Measurements from ENCODE around the gene SNRPB2. TPM values are rescaled to one million over a fixed set of nuclear protein-coding genes. Genes with fewer than 3 reads are reported as not detected.

SNRPB2 gene
- total and polyA plus RNA-seq, 9 of the 15 experiments (the other 6 are each of a cell fraction or from before 2014, with no cell fraction given), result 40.0 to 131 (median 89.4) TPM

- H3K4me3 ChIP-seq, result no peak overlapping the region
- no peaks in the 10 kb centered on the region for H3K36me3 ChIP-seq (ENCODE audit: control insufficient read depth, insufficient read depth, low read length)
- WGBS (ENCODE audit: insufficient coverage, low coverage, missing lambda C conversion rate), result 0% methylated on average over 1 of the region's 1 CpG
- H3K27me3 ChIP-seq (ENCODE audit: control insufficient read depth in 2 of 2, insufficient read depth in 2 of 2, low read length in 2 of 2), result no peaks in the 10 kb centered on the region
- DNase-seq (ENCODE audit: extremely low read depth in 1 of 4, low spot score in 3 of 4) (no peak), ATAC-seq (no peak), FAIRE-seq (no peak)
- H3K4me1 ChIP-seq (replicated peaks in 1 of 2; ENCODE audit: control insufficient read depth in 2 of 2, insufficient read depth in 2 of 2, low read length in 2 of 2), result no peaks in the 10 kb centered on the region
- ChIA-PET POLR2A (interaction anchor here (1.1 kb wide), 1 partner anchor 9 kb away, joined by 3 read pairs; no protein-coding TSS in a partner anchor), CTCF (ENCODE audit: low intra/inter-chr PET ratio) (no interaction called here)
- no TSS peak for BruUV-seq (replicated peaks)
- no peak overlapping the region for H3K4me2 ChIP-seq (ENCODE audit: insufficient read depth, low read length)
- no peak overlapping the region for H3K9ac ChIP-seq (ENCODE audit: insufficient read depth in 1 of 2, low read depth in 2 of 2, low read length in 2 of 2)
- no peaks in the 10 kb centered on the region for H4K20me1 ChIP-seq (replicated peaks; ENCODE audit: control insufficient read depth, insufficient read depth, low read length)
- no peak overlapping the region for H2AFZ ChIP-seq (ENCODE audit: low read depth, low read length)
- no peaks in the 10 kb centered on the region for H3K79me2 ChIP-seq (ENCODE audit: control insufficient read depth, insufficient read depth, low read length)
- intact Hi-C loops (cut with micrococcal nuclease), result loop anchor here (5.0 kb wide), 1 partner anchor 242 kb away; no protein-coding TSS in a partner anchor
- no peaks in the 10 kb centered on the region for H3K9me1 ChIP-seq (ENCODE audit: control insufficient read depth, insufficient read depth, low read length)
- in situ Hi-C loops (cut with MboI), result loop anchor here (25.0 kb wide), 1 partner anchor 1047 kb away; no protein-coding TSS in a partner anchor
- H3K27ac ChIP-seq (ENCODE audit: extremely low read depth, low read depth, low read length), result no peak overlapping the region
- no peaks in the 10 kb centered on the region for H3K9me3 ChIP-seq (replicated peaks; ENCODE audit: control insufficient read depth, insufficient read depth, low read depth, low read length)
- TF ChIP-seq NFIC (IDR thresholded peaks at IDR 0.05), result no peak
- no peak for TF ChIP-seq MAFF (IDR thresholded peaks at IDR 0.05; ENCODE audit: low read length)
- no peak for TF ChIP-seq PHF21A (IDR thresholded peaks at IDR 0.05; ENCODE audit: borderline replicate concordance, low read depth)
- TF ChIP-seq, protein P1, sequence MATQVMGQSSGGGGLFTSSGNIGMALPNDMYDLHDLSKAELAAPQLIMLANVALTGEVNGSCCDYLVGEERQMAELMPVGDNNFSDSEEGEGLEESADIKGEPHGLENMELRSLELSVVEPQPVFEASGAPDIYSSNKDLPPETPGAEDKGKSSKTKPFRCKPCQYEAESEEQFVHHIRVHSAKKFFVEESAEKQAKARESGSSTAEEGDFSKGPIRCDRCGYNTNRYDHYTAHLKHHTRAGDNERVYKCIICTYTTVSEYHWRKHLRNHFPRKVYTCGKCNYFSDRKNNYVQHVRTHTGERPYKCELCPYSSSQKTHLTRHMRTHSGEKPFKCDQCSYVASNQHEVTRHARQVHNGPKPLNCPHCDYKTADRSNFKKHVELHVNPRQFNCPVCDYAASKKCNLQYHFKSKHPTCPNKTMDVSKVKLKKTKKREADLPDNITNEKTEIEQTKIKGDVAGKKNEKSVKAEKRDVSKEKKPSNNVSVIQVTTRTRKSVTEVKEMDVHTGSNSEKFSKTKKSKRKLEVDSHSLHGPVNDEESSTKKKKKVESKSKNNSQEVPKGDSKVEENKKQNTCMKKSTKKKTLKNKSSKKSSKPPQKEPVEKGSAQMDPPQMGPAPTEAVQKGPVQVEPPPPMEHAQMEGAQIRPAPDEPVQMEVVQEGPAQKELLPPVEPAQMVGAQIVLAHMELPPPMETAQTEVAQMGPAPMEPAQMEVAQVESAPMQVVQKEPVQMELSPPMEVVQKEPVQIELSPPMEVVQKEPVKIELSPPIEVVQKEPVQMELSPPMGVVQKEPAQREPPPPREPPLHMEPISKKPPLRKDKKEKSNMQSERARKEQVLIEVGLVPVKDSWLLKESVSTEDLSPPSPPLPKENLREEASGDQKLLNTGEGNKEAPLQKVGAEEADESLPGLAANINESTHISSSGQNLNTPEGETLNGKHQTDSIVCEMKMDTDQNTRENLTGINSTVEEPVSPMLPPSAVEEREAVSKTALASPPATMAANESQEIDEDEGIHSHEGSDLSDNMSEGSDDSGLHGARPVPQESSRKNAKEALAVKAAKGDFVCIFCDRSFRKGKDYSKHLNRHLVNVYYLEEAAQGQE (IDR thresholded peaks at IDR 0.05; ENCODE audit: borderline replicate concordance), result no peak
- TF ChIP-seq, protein P1 (CRISPR knock-in tag; IDR thresholded peaks at IDR 0.05; ENCODE audit: low read depth), result no peak
- TF ChIP-seq MED1 (CRISPR knock-in tag; IDR thresholded peaks at IDR 0.05; ENCODE audit: borderline replicate concordance), result no peak
- TF ChIP-seq ATF7 (IDR thresholded peaks at IDR 0.05), result no peak
- TF ChIP-seq, protein P2, sequence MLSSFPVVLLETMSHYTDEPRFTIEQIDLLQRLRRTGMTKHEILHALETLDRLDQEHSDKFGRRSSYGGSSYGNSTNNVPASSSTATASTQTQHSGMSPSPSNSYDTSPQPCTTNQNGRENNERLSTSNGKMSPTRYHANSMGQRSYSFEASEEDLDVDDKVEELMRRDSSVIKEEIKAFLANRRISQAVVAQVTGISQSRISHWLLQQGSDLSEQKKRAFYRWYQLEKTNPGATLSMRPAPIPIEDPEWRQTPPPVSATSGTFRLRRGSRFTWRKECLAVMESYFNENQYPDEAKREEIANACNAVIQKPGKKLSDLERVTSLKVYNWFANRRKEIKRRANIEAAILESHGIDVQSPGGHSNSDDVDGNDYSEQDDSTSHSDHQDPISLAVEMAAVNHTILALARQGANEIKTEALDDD (IDR thresholded peaks at IDR 0.05), result no peak
- TF ChIP-seq, protein P3, sequence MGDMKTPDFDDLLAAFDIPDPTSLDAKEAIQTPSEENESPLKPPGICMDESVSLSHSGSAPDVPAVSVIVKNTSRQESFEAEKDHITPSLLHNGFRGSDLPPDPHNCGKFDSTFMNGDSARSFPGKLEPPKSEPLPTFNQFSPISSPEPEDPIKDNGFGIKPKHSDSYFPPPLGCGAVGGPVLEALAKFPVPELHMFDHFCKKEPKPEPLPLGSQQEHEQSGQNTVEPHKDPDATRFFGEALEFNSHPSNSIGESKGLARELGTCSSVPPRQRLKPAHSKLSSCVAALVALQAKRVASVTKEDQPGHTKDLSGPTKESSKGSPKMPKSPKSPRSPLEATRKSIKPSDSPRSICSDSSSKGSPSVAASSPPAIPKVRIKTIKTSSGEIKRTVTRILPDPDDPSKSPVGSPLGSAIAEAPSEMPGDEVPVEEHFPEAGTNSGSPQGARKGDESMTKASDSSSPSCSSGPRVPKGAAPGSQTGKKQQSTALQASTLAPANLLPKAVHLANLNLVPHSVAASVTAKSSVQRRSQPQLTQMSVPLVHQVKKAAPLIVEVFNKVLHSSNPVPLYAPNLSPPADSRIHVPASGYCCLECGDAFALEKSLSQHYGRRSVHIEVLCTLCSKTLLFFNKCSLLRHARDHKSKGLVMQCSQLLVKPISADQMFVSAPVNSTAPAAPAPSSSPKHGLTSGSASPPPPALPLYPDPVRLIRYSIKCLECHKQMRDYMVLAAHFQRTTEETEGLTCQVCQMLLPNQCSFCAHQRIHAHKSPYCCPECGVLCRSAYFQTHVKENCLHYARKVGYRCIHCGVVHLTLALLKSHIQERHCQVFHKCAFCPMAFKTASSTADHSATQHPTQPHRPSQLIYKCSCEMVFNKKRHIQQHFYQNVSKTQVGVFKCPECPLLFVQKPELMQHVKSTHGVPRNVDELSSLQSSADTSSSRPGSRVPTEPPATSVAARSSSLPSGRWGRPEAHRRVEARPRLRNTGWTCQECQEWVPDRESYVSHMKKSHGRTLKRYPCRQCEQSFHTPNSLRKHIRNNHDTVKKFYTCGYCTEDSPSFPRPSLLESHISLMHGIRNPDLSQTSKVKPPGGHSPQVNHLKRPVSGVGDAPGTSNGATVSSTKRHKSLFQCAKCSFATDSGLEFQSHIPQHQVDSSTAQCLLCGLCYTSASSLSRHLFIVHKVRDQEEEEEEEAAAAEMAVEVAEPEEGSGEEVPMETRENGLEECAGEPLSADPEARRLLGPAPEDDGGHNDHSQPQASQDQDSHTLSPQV (IDR thresholded peaks at IDR 0.05), result no peak
- no peak for TF ChIP-seq HMG20A (CRISPR knock-in tag; conservative IDR thresholded peaks at IDR 0.05)
Observed at GRCh38 chr20:16759181-16759563, 29.3 kb downstream of the SNRPB2 start.

Data from K562 (cell line).